Activated CD8-positive, alpha-beta memory T cell treated with anti-CD3 and anti-CD28 coated beads, Interleukin-2, amount 50 U/mL, for 24 hours (primary cell): Measurements from ENCODE around the gene EBP.
"Not testable (repeated sequence)": the region's sequence is repeated elsewhere in the genome, so short reads cannot be mapped to it uniquely, and the experiment has no call there.

Source experiments
- DNase-seq: peaks from one replicate; pipeline ENCODE4 v3.0.0-alpha.2; 2020; ENCODE audit errors: extremely low read depth

The EBP gene

GRCh38 chrX:48493890-48494364 is 27.7 kb upstream of the EBP start:
- DNase-seq, result no peak

GRCh38 chrX:48496660-48497059 is 24.9 kb upstream of the EBP start:
- no peak for DNase-seq

- DNase-seq, result no peak
These were observed 23.7 kb upstream of the EBP start for GRCh38 chrX:48497871-48498270.

GRCh38 chrX:48498374-48498809 is 23.2 kb upstream of the EBP start:
- no peak for DNase-seq

- DNase-seq, result no peak
These were observed 17.3 kb upstream of the EBP start for GRCh38 chrX:48504261-48504660.

- DNase-seq, result no peak
These were observed 16.1 kb upstream of the EBP start for GRCh38 chrX:48505481-48505880.

- no peak for DNase-seq
These were observed 14.4 kb upstream of the EBP start for GRCh38 chrX:48507246-48507645.

- peak; percentile 54 for DNase-seq
These were observed 13.0 kb upstream of the EBP start, which contains the start of gene PORCN for GRCh38 chrX:48508400-48509244. Gene PORCN (plus strand): TSS chrX:48508992. CDS start chrX:48509821, 829 bp downstream.

GRCh38 chrX:48509245-48509590 is 12.4 kb upstream of the EBP start:
- no peak for DNase-seq

GRCh38 chrX:48509619-48510018 is 12.0 kb upstream of the EBP start:
- DNase-seq, result no peak

GRCh38 chrX:48511560-48511959 is 10.0 kb upstream of the EBP start:
- DNase-seq, result no peak

GRCh38 chrX:48512371-48512935 is 9.2 kb upstream of the EBP start:
- DNase-seq, result no peak

- DNase-seq, result no peak
These were observed 7.9 kb upstream of the EBP start for GRCh38 chrX:48513670-48514069.

GRCh38 chrX:48514126-48514806 is 7.3 kb upstream of the EBP start:
- DNase-seq, result no peak

- no peak for DNase-seq
These were observed 6.6 kb upstream of the EBP start for GRCh38 chrX:48514868-48515460.

GRCh38 chrX:48515842-48516241 is 5.8 kb upstream of the EBP start:
- DNase-seq, result no peak

GRCh38 chrX:48516285-48516684 is 5.3 kb upstream of the EBP start:
- DNase-seq, result no peak

GRCh38 chrX:48516987-48517386 is 4.6 kb upstream of the EBP start:
- no peak for DNase-seq

GRCh38 chrX:48519481-48519880 is 2.1 kb upstream of the EBP start:
- not testable (repeated sequence) for DNase-seq

- no peak for DNase-seq
These were observed 1.2 kb upstream of the EBP start for GRCh38 chrX:48520455-48520854.

GRCh38 chrX:48520976-48521352 is 644 bp upstream of the EBP start:
- DNase-seq, result no peak

GRCh38 chrX:48522291-48522690 is 683 bp downstream of the EBP start:
- DNase-seq, result no peak
